Measurements from ENCODE around the gene PDCL3.

PDCL3 gene

DNA sequence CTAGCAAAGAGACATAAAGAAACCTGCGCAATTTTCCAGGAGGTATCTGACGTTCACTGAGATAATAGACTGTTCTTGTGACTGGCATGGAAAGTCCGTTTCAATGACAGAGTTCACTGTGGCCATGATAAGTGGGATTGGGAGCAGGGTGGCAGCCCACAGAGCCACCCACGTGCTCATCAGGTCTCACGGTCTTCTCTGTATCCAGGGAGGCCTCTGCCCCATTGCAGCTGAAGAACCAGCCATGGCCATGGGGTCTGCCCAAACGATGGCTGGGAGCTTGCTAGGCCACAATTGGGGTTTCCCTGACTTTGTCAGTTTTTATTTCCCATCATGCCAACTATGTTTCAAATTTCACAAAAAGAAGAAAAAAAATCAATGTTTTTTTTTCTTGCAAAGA lies 57.2 kb downstream of the PDCL3 start:
- in situ Hi-C loops (cut with HindIII; ENCODE audit: low sequenced_read_pairs): no loop called here
- no peak overlapping the region for H3K4me3 ChIP-seq (ENCODE audit: low read depth, low read length)
- TF ChIP-seq, protein P1, sequence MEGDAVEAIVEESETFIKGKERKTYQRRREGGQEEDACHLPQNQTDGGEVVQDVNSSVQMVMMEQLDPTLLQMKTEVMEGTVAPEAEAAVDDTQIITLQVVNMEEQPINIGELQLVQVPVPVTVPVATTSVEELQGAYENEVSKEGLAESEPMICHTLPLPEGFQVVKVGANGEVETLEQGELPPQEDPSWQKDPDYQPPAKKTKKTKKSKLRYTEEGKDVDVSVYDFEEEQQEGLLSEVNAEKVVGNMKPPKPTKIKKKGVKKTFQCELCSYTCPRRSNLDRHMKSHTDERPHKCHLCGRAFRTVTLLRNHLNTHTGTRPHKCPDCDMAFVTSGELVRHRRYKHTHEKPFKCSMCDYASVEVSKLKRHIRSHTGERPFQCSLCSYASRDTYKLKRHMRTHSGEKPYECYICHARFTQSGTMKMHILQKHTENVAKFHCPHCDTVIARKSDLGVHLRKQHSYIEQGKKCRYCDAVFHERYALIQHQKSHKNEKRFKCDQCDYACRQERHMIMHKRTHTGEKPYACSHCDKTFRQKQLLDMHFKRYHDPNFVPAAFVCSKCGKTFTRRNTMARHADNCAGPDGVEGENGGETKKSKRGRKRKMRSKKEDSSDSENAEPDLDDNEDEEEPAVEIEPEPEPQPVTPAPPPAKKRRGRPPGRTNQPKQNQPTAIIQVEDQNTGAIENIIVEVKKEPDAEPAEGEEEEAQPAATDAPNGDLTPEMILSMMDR (IDR thresholded peaks at IDR 0.05; ENCODE audit: low read depth, low read length): no peak
- no peak for DNase-seq (ENCODE audit: low read depth, low spot score)

- in situ Hi-C loops (cut with HindIII; ENCODE audit: low sequenced_read_pairs): no loop called here
- TF ChIP-seq, protein P1 (IDR thresholded peaks at IDR 0.05; ENCODE audit: low read depth, low read length): no peak
- no peak for DNase-seq (ENCODE audit: low read depth, low spot score)
- H3K4me3 ChIP-seq (ENCODE audit: low read depth, low read length): no peak overlapping the region
Measured at GRCh38 chr2:100620481-100620880, 57.7 kb downstream of the PDCL3 start.

- in situ Hi-C loops (cut with HindIII; ENCODE audit: low sequenced_read_pairs): no loop called here
- no peak overlapping the region for H3K4me3 ChIP-seq (ENCODE audit: low read depth, low read length)
- TF ChIP-seq, protein P1 (IDR thresholded peaks at IDR 0.05; ENCODE audit: low read depth, low read length): no peak
- no peak for DNase-seq (ENCODE audit: low read depth, low spot score)
Measured at GRCh38 chr2:100621371-100621951, 58.7 kb downstream of the PDCL3 start.

DNA sequence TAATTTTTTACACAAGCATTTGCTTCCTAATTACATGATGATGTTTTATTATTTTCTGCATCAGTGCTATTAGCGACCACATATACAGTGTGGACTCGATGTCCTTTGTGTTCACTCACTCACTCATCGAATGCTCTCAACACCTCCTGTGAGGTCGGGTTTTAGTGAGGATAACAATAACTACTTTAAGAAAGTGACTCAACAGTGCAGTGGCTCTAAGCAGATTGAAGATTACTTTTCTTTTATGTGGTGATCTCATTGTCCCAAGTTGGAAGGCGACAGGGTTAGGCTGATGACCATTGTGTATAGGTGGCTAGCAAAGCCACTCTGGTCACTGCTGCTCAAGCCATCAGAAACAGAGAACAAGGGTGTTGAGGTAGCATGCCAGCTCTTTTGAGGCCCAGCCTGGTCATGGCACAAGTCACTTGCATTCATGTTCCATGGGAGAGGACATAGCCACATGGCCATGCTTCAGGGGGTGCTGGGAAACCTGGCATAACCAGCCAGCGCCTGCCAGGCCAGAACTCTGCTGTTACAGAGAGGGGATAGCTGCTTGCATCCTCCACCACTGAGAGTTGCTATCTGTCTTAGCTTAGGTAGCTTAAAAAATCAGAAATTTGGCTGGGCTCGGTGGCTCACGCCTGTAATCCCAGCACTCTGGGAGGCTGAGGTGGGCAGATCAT lies 60.4 kb downstream of the PDCL3 start:
- H3K4me3 ChIP-seq (ENCODE audit: low read depth, low read length): no peak overlapping the region
- TF ChIP-seq, protein P1 (IDR thresholded peaks at IDR 0.05; ENCODE audit: low read depth, low read length): no peak
- in situ Hi-C loops (cut with HindIII; ENCODE audit: low sequenced_read_pairs): no loop called here
- DNase-seq (ENCODE audit: low read depth, low spot score): no peak

- no peak overlapping the region for H3K4me3 ChIP-seq (ENCODE audit: low read depth, low read length)
- DNase-seq (ENCODE audit: low read depth, low spot score): no peak
- in situ Hi-C loops (cut with HindIII; ENCODE audit: low sequenced_read_pairs): no loop called here
Measured at GRCh38 chr2:100623930-100624329, 61.1 kb downstream of the PDCL3 start.

GRCh38 chr2:100624536-100624935 lies 61.7 kb downstream of the PDCL3 start:
- TF ChIP-seq, protein P1 (IDR thresholded peaks at IDR 0.05; ENCODE audit: low read depth, low read length): no peak
- in situ Hi-C loops (cut with HindIII; ENCODE audit: low sequenced_read_pairs): no loop called here
- H3K4me3 ChIP-seq (ENCODE audit: low read depth, low read length): no peak overlapping the region
- DNase-seq (ENCODE audit: low read depth, low spot score): no peak

More at GRCh38 chr2:100623930-100624329, 61.1 kb downstream of the PDCL3 start:
- TF ChIP-seq, protein P1 (IDR thresholded peaks at IDR 0.05; ENCODE audit: low read depth, low read length): no peak
